IMR-90 (cell line): ENCODE data around the gene ABO. TPM values are rescaled to one million over a fixed set of nuclear protein-coding genes. Genes with fewer than 3 reads are reported as not detected.

Experiments used
- ATAC-seq: fragments of 200-7000 bp; cut with Tn5 transposase; 2 replicates; pipeline ENCODE4 v1.9.1; 2020; ENCODE audit warnings: low read depth, mild to moderate bottlenecking, moderate library complexity
- BruUV-seq: library from RNA; stranded (reverse); fragments of 400-500 nt; replicated peaks from 2 replicates; lab custom pipeline; 2021; lab: Mats Ljungman, UMichigan
- CTCF ChIA-PET: fragments of 300-600 bp; formaldehyde crosslinking; extraction: SDS; loops from one replicate; lab custom pipeline; 2021; ENCODE audit warnings: antibody characterized with exemption; lab: Yijun Ruan, JAX
- POLR2A ChIA-PET: fragments of 300-600 bp; sonication (Branson Sonifier 250); formaldehyde crosslinking; loops from one replicate; lab custom pipeline; 2022; ENCODE audit warnings: antibody characterized with exemption; ENCODE audit not compliant: unreplicated experiment; lab: Charles Lee
- DNase-seq: peaks from one replicate; pipeline ENCODE4 v3.0.0; 2013
- H2AFZ ChIP-seq: replicated peaks from 2 replicates; pipeline ENCODE3; 2013; ENCODE audit warnings: low read length, mild to moderate bottlenecking; ENCODE audit not compliant: poor library complexity
- H2AK5ac ChIP-seq: 2 replicates; pipeline ENCODE4 v1.6.1; 2013; ENCODE audit warnings: low read depth, low read length, inconsistent platforms
- H2AK9ac ChIP-seq: replicated peaks from 2 replicates; pipeline ENCODE3; 2013; ENCODE audit warnings: mild to moderate bottlenecking, low read depth, low read length, moderate library complexity; ENCODE audit not compliant: poor library complexity
- H2BK120ac ChIP-seq: 2 replicates; pipeline ENCODE4 v1.6.1; 2013; ENCODE audit warnings: low read depth, low read length, inconsistent platforms
- H2BK15ac ChIP-seq: 3 replicates; pipeline ENCODE4 v1.6.1; 2013; ENCODE audit warnings: low read depth, low read length, inconsistent platforms
- H2BK20ac ChIP-seq: 2 replicates; pipeline ENCODE4 v1.6.1; 2013; ENCODE audit warnings: low read depth, mild to moderate bottlenecking, inconsistent platforms, low read length, moderate library complexity
- H2BK5ac ChIP-seq: 2 replicates; pipeline ENCODE4 v1.6.1; 2013; ENCODE audit warnings: mild to moderate bottlenecking, low read depth, low read length, inconsistent platforms; ENCODE audit not compliant: poor library complexity, severe bottlenecking
- H3K14ac ChIP-seq: replicated peaks from 2 replicates; pipeline ENCODE4 v1.6.1; 2013; ENCODE audit warnings: low read depth, low read length, inconsistent platforms
- H3K18ac ChIP-seq: 2 replicates; pipeline ENCODE4 v1.6.1; 2013; ENCODE audit warnings: low read depth, low read length, control low read depth
- H3K23ac ChIP-seq: 2 replicates; pipeline ENCODE4 v1.6.1; 2013; ENCODE audit warnings: low read depth, low read length, inconsistent platforms
- H3K27ac ChIP-seq: 2 replicates; pipeline ENCODE4 v1.5.1; 2013; ENCODE audit warnings: mild to moderate bottlenecking, control low read depth, low read length; ENCODE audit not compliant: insufficient read depth
- H3K27me3 ChIP-seq: 2 replicates; pipeline ENCODE4 v1.6.1; 2013; ENCODE audit warnings: low read length; ENCODE audit not compliant: control insufficient read depth, insufficient read depth
- H3K36me3 ChIP-seq: 2 replicates; pipeline ENCODE4 v1.6.1; 2013; ENCODE audit warnings: low read length, mixed read lengths; ENCODE audit not compliant: control insufficient read depth, insufficient read depth
- H3K4ac ChIP-seq: 2 replicates; pipeline ENCODE4 v1.6.1; 2013; ENCODE audit warnings: low read depth, low read length, inconsistent platforms
- H3K4me1 ChIP-seq: 2 replicates; pipeline ENCODE4 v1.6.1; 2013; ENCODE audit warnings: low read length, mixed read lengths; ENCODE audit not compliant: control insufficient read depth, insufficient read depth
- H3K4me2 ChIP-seq: 2 replicates; pipeline ENCODE4 v1.6.1; 2013; ENCODE audit warnings: low read depth, mild to moderate bottlenecking, control low read depth, low read length, moderate library complexity
- H3K4me3 ChIP-seq: 2 replicates; pipeline ENCODE4 v1.5.1; 2013; ENCODE audit warnings: low read depth, mild to moderate bottlenecking, control low read depth, low read length, moderate library complexity; ENCODE audit not compliant: insufficient read depth
- H3K56ac ChIP-seq: 2 replicates; pipeline ENCODE4 v1.6.1; 2013; ENCODE audit warnings: low read length, inconsistent platforms; ENCODE audit not compliant: insufficient read depth; ENCODE audit errors: extremely low read depth
- H3K79me1 ChIP-seq, 2 experiments: 2 replicates each; pipeline ENCODE4 v1.6.1; 2013; ENCODE audit warnings: low read length in 2 of 2, inconsistent platforms in 1 of 2, low read depth in 1 of 2
- H3K9ac ChIP-seq: 2 replicates; pipeline ENCODE4 v1.6.1; 2013; ENCODE audit warnings: low read depth, low read length, control low read depth
- H3K9me1 ChIP-seq: 2 replicates; pipeline ENCODE4 v1.6.1; 2013; ENCODE audit warnings: low read length, inconsistent platforms; ENCODE audit not compliant: insufficient read depth
- H3K9me3 ChIP-seq: 2 replicates; pipeline ENCODE4 v1.6.1; 2013; ENCODE audit warnings: low read length; ENCODE audit not compliant: control insufficient read depth, insufficient read depth
- H4K20me1 ChIP-seq: 2 replicates; pipeline ENCODE4 v1.6.1; 2013; ENCODE audit warnings: low read length, inconsistent platforms; ENCODE audit not compliant: insufficient read depth
- H4K5ac ChIP-seq: 2 replicates; pipeline ENCODE4 v1.6.1; 2013; ENCODE audit warnings: mild to moderate bottlenecking, low read depth, low read length, control low read depth
- H4K8ac ChIP-seq, 2 experiments: 2 replicates each; pipeline ENCODE4 v1.6.1; 2013; ENCODE audit warnings: low read depth in 2 of 2, low read length in 2 of 2, control low read depth in 1 of 2, inconsistent platforms in 1 of 2
- H4K91ac ChIP-seq: 2 replicates; pipeline ENCODE4 v1.6.1; 2013; ENCODE audit warnings: low read depth, low read length, inconsistent platforms; ENCODE audit not compliant: insufficient read depth
- CHD1 ChIP-seq: IDR thresholded peaks from 2 replicates; pipeline ENCODE4 v1.6.1; 2012; ENCODE audit warnings: low read depth, low read length, improper control_type of control experiment
- NFE2L2 ChIP-seq: fragments of 150-350 bp; IDR thresholded peaks from 2 replicates; pipeline ENCODE4 v1.6.1; 2016; ENCODE audit warnings: low read depth, mild to moderate bottlenecking, low read length
- WGBS, 2 experiments: methylation state at CpG; one replicate each; pipeline versions ENCODE4 v1.1.5 to v1.1.7; 2013; ENCODE audit warnings: missing lambda C conversion rate in 2 of 2; ENCODE audit not compliant: insufficient read length in 1 of 2; ENCODE audit errors: extremely low coverage in 2 of 2; 5-methylcytosine and 5-hydroxymethylcytosine counted together
- dilution Hi-C: fragments of 300-500 bp; cut with HindIII; formaldehyde crosslinking; loops from one replicate; pipeline ENCODE4 v1.14.3; 2018; ENCODE audit warnings: low sequenced_read_pairs; ENCODE audit not compliant: unreplicated experiment
- in situ Hi-C: fragments of 300-500 bp; cut with MboI; formaldehyde crosslinking; loops from 3 replicates; pipeline ENCODE4 v1.14.3; 2019; ENCODE audit warnings: low sequenced_read_pairs, inconsistent platforms, mixed read lengths
- intact Hi-C: fragments of 100-400 bp; cut with micrococcal nuclease; formaldehyde crosslinking; loops from 2 replicates; pipeline ENCODE4 v1.10.0; 2022
- polyA plus RNA-seq, 3 experiments: library from polyadenylated mRNA; depleted of rRNA; stranded (reverse); fragments of >200 nt; gene quantifications; 2 replicates each; pipeline ENCODE4 v1.2.3, GENCODE V29; 2012; ENCODE audit warnings: low replicate concordance in 1 of 3
- total RNA-seq: library from RNA; depleted of rRNA; stranded (reverse); fragments of >200 nt; gene quantifications from 2 replicates; pipeline ENCODE4 v1.2.3, GENCODE V29; 2012

ABO gene
- total and polyA plus RNA-seq, 2 of the 4 experiments (the other 2 are of a cell fraction) = not detected

- TF ChIP-seq CHD1 = no peak
These were observed 3.4 kb upstream of the ABO start (continued) for GRCh38 chr9:133278161-133279114.

GRCh38 chr9:133277467-133277866 lies 2.5 kb upstream of the ABO start:
- no peak overlapping the region for H2BK15ac ChIP-seq
- no peak overlapping the region for H4K91ac ChIP-seq
- no peak overlapping the region for H3K27ac ChIP-seq
- in situ Hi-C loops (no loop called here), dilution Hi-C loops (no loop called here), intact Hi-C loops (no loop called here)
- no peak overlapping the region for H3K56ac ChIP-seq
- DNase-seq = no peak
- H2AK5ac ChIP-seq = no peak overlapping the region
- no peak overlapping the region for H3K14ac ChIP-seq
- H3K4ac ChIP-seq = no peak overlapping the region
- ATAC-seq = no peak
- no peaks in the 10 kb centered on the region for H3K4me1 ChIP-seq
- H2AK9ac ChIP-seq = no peak overlapping the region
- H3K4me3 ChIP-seq = no peak overlapping the region
- peaks cover 2% of the 10 kb centered on the region; the same call in 1 of the 2 replicates for H3K9me3 ChIP-seq
- H3K9me1 ChIP-seq = no peaks in the 10 kb centered on the region
- BruUV-seq = no TSS peak
- H3K79me1 ChIP-seq = no peaks in the 10 kb centered on the region
- no peak overlapping the region for H3K9ac ChIP-seq
- no peak overlapping the region for H3K23ac ChIP-seq
- no peak overlapping the region for H2AFZ ChIP-seq
- H3K36me3 ChIP-seq = no peaks in the 10 kb centered on the region
- H2BK20ac ChIP-seq = no peak overlapping the region
- CTCF ChIA-PET = no interaction called here
- TF ChIP-seq NFE2L2 (no peak), CHD1 (no peak)
- H4K8ac ChIP-seq = no peak overlapping the region
- no peak overlapping the region for H2BK120ac ChIP-seq
- H4K5ac ChIP-seq = no peak overlapping the region
- H3K27me3 ChIP-seq = peaks cover 66% of the 10 kb centered on the region
- H4K20me1 ChIP-seq = no peaks in the 10 kb centered on the region
- H2BK5ac ChIP-seq = no peak overlapping the region
- POLR2A ChIA-PET = no interaction called here
- H3K18ac ChIP-seq = no peak overlapping the region
- no CpG with 5 or more reads among the region's 4 CpGs for WGBS, 2 experiments
- H3K4me2 ChIP-seq = no peak overlapping the region
